MCF 10A (cell line): ENCODE data around the gene LVRN. TPM values are rescaled to one million over a fixed set of nuclear protein-coding genes. Genes with fewer than 3 reads are reported as not detected.

ENCODE experiments used
- BruUV-seq: library from RNA; stranded (reverse); fragments of 400-500 nt; replicated peaks from 2 replicates; lab custom pipeline; 2021; lab: Mats Ljungman, UMichigan
- CTCF ChIA-PET: fragments of 300-600 bp; sonication (Branson Sonifier 250); formaldehyde crosslinking; extraction: SDS; loops from one replicate; lab custom pipeline; 2021; ENCODE audit warnings: antibody characterized with exemption, inconsistent platforms; lab: Yijun Ruan, JAX
- POLR2A ChIA-PET: fragments of 300-600, 350-650 bp; sonication (Branson Sonifier 250); formaldehyde crosslinking; extraction: SDS; loops from one replicate; lab custom pipeline; 2020; ENCODE audit warnings: antibody characterized with exemption, inconsistent platforms; lab: Yijun Ruan, JAX
- DNase-seq: peaks from one replicate; pipeline ENCODE4 v3.0.0-alpha.2; 2018; ENCODE audit not compliant: unreplicated experiment
- H3K27ac Mint-ChIP-seq: one replicate; pipeline ENCODE4 v1.8.0; 2022; ENCODE audit warnings: mild to moderate bottlenecking, low read depth, mixed read lengths; ENCODE audit not compliant: unreplicated experiment
- H3K27me3 Mint-ChIP-seq: one replicate; pipeline ENCODE4 v1.8.0; 2022; ENCODE audit warnings: mixed read lengths; ENCODE audit not compliant: insufficient read depth, unreplicated experiment
- H3K36me3 Mint-ChIP-seq: one replicate; pipeline ENCODE4 v1.8.0; 2022; ENCODE audit warnings: mild to moderate bottlenecking, moderate library complexity, mixed read lengths; ENCODE audit not compliant: insufficient read depth, unreplicated experiment
- H3K4me1 Mint-ChIP-seq: one replicate; pipeline ENCODE4 v1.8.0; 2022; ENCODE audit warnings: mixed read lengths; ENCODE audit not compliant: insufficient read depth, unreplicated experiment
- H3K4me3 Mint-ChIP-seq: one replicate; pipeline ENCODE4 v1.8.0; 2022; ENCODE audit warnings: mild to moderate bottlenecking, moderate library complexity, mixed read lengths; ENCODE audit not compliant: unreplicated experiment
- H3K9me3 Mint-ChIP-seq: one replicate; pipeline ENCODE4 v1.8.0; 2022; ENCODE audit warnings: mixed read lengths; ENCODE audit not compliant: unreplicated experiment
- intact Hi-C: fragments of 100-400 bp; cut with micrococcal nuclease; formaldehyde crosslinking; loops from 2 replicates; pipeline ENCODE4 v1.14.1; 2022
- total RNA-seq: library from RNA; stranded (reverse); gene quantifications from 2 replicates; pipeline ENCODE4 v1.2.3, GENCODE V29; 2022
- TF ChIP-seq, protein P1 (sequence below): fragments of 200-600 bp; IDR thresholded peaks from one replicate; pipeline ENCODE4 v1.8.0; 2022; ENCODE audit warnings: antibody characterized with exemption, mild to moderate bottlenecking; ENCODE audit not compliant: unreplicated experiment

Gene LVRN
- total RNA-seq, 1 experiment from 2014 or later: 0.77 TPM

DNA sequence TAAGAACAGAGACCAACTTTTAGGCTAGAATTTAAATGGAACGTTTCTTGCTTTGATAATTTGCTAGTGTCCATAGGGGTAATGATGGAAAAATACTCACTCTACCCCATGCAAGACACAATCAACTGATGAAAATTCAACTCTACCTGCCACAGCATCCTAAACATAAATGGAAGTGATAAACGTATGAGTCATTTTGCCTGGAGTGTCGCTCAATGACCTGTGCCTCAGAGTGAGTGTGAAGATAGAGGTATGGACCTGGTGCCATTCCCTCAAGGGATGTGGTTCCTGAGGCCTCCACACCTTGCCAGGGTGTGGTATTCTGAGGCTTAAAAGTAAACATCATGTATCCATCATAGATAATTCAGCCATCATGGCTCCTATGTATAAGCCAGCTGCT is 84.0 kb downstream of the LVRN start:
- Mint-ChIP-seq H3K27ac (no peak overlapping the region), H3K4me1 (no peaks in the 10 kb centered on the region), H3K36me3 (no peaks in the 10 kb centered on the region), H3K27me3 (no peaks in the 10 kb centered on the region), H3K9me3 (no peaks in the 10 kb centered on the region), H3K4me3 (no peak overlapping the region)
- no peak for DNase-seq
- intact Hi-C loops: no loop called here
- ChIA-PET CTCF (interaction anchor here (1.0 kb wide), 1 partner anchor 10 kb away, joined by 3 read pairs; no protein-coding TSS in a partner anchor), POLR2A (no interaction called here)
- TF ChIP-seq, protein P1, sequence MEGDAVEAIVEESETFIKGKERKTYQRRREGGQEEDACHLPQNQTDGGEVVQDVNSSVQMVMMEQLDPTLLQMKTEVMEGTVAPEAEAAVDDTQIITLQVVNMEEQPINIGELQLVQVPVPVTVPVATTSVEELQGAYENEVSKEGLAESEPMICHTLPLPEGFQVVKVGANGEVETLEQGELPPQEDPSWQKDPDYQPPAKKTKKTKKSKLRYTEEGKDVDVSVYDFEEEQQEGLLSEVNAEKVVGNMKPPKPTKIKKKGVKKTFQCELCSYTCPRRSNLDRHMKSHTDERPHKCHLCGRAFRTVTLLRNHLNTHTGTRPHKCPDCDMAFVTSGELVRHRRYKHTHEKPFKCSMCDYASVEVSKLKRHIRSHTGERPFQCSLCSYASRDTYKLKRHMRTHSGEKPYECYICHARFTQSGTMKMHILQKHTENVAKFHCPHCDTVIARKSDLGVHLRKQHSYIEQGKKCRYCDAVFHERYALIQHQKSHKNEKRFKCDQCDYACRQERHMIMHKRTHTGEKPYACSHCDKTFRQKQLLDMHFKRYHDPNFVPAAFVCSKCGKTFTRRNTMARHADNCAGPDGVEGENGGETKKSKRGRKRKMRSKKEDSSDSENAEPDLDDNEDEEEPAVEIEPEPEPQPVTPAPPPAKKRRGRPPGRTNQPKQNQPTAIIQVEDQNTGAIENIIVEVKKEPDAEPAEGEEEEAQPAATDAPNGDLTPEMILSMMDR: no peak
- BruUV-seq: no TSS peak

- Mint-ChIP-seq H3K9me3 (no peaks in the 10 kb centered on the region), H3K27ac (no peak overlapping the region), H3K4me3 (no peak overlapping the region), H3K27me3 (no peaks in the 10 kb centered on the region), H3K36me3 (no peaks in the 10 kb centered on the region), H3K4me1 (no peaks in the 10 kb centered on the region)
- BruUV-seq: no TSS peak
- ChIA-PET POLR2A (no interaction called here), CTCF (interaction anchor here (0.6 to 1.0 kb wide), 2 partner anchors 11 to 15 kb away, joined by 3 read pairs; no protein-coding TSS in a partner anchor)
- intact Hi-C loops: no loop called here
- DNase-seq: no peak
- TF ChIP-seq, protein P1: no peak
These were observed 84.5 kb downstream of the LVRN start for GRCh38 chr5:116046823-116047222.

- CTCF ChIA-PET: interaction anchor here (0.5 to 2.1 kb wide), 4 partner anchors 10 to 424 kb away, joined by 3 to 7 read pairs (median 4); no protein-coding TSS in a partner anchor
- H3K4me3 Mint-ChIP-seq: no peak overlapping the region
- DNase-seq: no peak
These were observed 96.2 kb downstream of the LVRN start for GRCh38 chr5:116058346-116058936.

GRCh38 chr5:116062352-116062751 is 100.1 kb downstream of the LVRN start:
- POLR2A ChIA-PET: no interaction called here
- intact Hi-C loops: no loop called here
- Mint-ChIP-seq H3K9me3 (no peaks in the 10 kb centered on the region), H3K4me3 (no peak overlapping the region), H3K27ac (no peak overlapping the region), H3K27me3 (peaks cover 63% of the 10 kb centered on the region), H3K4me1 (no peaks in the 10 kb centered on the region), H3K36me3 (no peaks in the 10 kb centered on the region)
- TF ChIP-seq, protein P1: no peak
- no TSS peak for BruUV-seq
- DNase-seq: no peak
- CTCF ChIA-PET: interaction anchor here (0.6 kb wide), 1 partner anchor 113 kb away, joined by 3 read pairs; no protein-coding TSS in a partner anchor

More at GRCh38 chr5:116058346-116058936, 96.2 kb downstream of the LVRN start:
- Mint-ChIP-seq H3K36me3 (no peaks in the 10 kb centered on the region), H3K27me3 (peaks cover 46% of the 10 kb centered on the region), H3K27ac (no peak overlapping the region), H3K9me3 (no peaks in the 10 kb centered on the region), H3K4me1 (no peaks in the 10 kb centered on the region)
- TF ChIP-seq, protein P1: no peak
- no TSS peak for BruUV-seq
- intact Hi-C loops: no loop called here
- POLR2A ChIA-PET: interaction anchor here (0.6 kb wide), 1 partner anchor 428 kb away, joined by 3 read pairs; no protein-coding TSS in a partner anchor
